HG02981 (cell line): Measurements from ENCODE around the gene C4A.
"Not testable (repeated sequence)": the region's sequence is repeated elsewhere in the genome, so short reads cannot be mapped to it uniquely, and the experiment has no call there.

Experiments
- ATAC-seq: cut with Tn5 transposase; IDR thresholded peaks from one replicate; pipeline ENCODE4 v1.9.1; 2021; ENCODE audit warnings: mild to moderate bottlenecking, moderate library complexity; ENCODE audit not compliant: unreplicated experiment

The C4A gene

GRCh38 chr6:32014547-32014946 is 32.7 kb downstream of the C4A start, which contains the start of gene C4B:
C4B (plus strand) TSS chr6:32014795; CDS start chr6:32014846, 51 bp downstream.
- not testable (repeated sequence) for ATAC-seq

- ATAC-seq: not testable (repeated sequence)
These were observed 40.2 kb downstream of the C4A start for GRCh38 chr6:32022100-32022499.

GRCh38 chr6:32028631-32029030 is 46.8 kb downstream of the C4A start:
- ATAC-seq: not testable (repeated sequence)

- ATAC-seq: not testable (repeated sequence)
These were observed 47.7 kb downstream of the C4A start for GRCh38 chr6:32029553-32029952.

GRCh38 chr6:32035283-32036013 is 53.6 kb downstream of the C4A start:
- not testable (repeated sequence) for ATAC-seq

- ATAC-seq: not testable (repeated sequence)
These were observed 55.3 kb downstream of the C4A start for GRCh38 chr6:32037136-32037535.

GRCh38 chr6:32037598-32038524 is 56.0 kb downstream of the C4A start, which contains the start of gene CYP21A2:
CYP21A2 (plus strand) TSS chr6:32038415; CDS start chr6:32038423, 8 bp downstream.
- not testable (repeated sequence) for ATAC-seq

GRCh38 chr6:32038878-32039277 is 57.0 kb downstream of the C4A start:
- not testable (repeated sequence) for ATAC-seq

- ATAC-seq: not testable (repeated sequence)
These were observed 57.7 kb downstream of the C4A start for GRCh38 chr6:32039321-32040274.

- not testable (repeated sequence) for ATAC-seq
These were observed 58.6 kb downstream of the C4A start for GRCh38 chr6:32040299-32041049.

- not testable (repeated sequence) for ATAC-seq
These were observed 59.1 kb downstream of the C4A start for GRCh38 chr6:32041050-32041321.

- ATAC-seq: not testable (repeated sequence)
These were observed 59.5 kb downstream of the C4A start for GRCh38 chr6:32041385-32041784.

GRCh38 chr6:32042276-32042675 is 60.4 kb downstream of the C4A start:
- ATAC-seq: not testable (repeated sequence)

GRCh38 chr6:32043589-32044380 is 61.9 kb downstream of the C4A start:
- ATAC-seq: not testable (repeated sequence)

GRCh38 chr6:32044916-32045315 is 63.1 kb downstream of the C4A start:
- ATAC-seq: not testable (repeated sequence)

GRCh38 chr6:32045811-32046449 is 64.1 kb downstream of the C4A start:
- no peak for ATAC-seq

- no peak for ATAC-seq
These were observed 64.7 kb downstream of the C4A start for GRCh38 chr6:32046450-32047083.

GRCh38 chr6:32047084-32047478 is 65.2 kb downstream of the C4A start:
- ATAC-seq: no peak
